ENCODE data around the gene GPR119.

Gene GPR119

DNA sequence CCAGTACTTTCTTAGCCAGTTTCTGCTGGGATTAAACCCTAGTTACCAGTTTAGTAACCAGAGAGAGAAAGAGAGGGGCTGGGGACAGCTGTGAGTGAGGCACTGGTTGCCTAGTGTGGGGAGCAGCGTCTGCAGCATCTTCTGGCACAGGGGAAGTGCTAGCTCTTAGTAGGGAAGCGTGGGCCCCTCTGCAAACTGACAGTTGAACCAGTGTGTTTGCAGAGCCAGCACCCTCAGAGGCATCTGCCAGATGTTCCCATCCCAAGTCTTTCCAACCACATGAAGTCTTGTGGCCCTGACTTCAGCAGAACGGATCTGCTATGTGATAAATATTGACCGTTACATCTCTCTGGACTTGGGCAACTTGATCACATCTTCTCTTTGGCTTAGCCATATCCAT lies 31.3 kb upstream of the GPR119 start:
- Histone ChIP-seq H3K9me3 (ENCODE audit: severe bottlenecking) (no peaks in the 10 kb centered on the region), H3K4me3 (ENCODE audit: low read depth, low read length) (no peak overlapping the region), H3K27me3 (ENCODE audit: insufficient read depth, low read depth, severe bottlenecking) (peaks cover 8% of the 10 kb centered on the region), H3K27ac (no peak overlapping the region), H3K36me3 (no peaks in the 10 kb centered on the region; the same call in none of the 2 replicates)
- TF ChIP-seq, protein P1, sequence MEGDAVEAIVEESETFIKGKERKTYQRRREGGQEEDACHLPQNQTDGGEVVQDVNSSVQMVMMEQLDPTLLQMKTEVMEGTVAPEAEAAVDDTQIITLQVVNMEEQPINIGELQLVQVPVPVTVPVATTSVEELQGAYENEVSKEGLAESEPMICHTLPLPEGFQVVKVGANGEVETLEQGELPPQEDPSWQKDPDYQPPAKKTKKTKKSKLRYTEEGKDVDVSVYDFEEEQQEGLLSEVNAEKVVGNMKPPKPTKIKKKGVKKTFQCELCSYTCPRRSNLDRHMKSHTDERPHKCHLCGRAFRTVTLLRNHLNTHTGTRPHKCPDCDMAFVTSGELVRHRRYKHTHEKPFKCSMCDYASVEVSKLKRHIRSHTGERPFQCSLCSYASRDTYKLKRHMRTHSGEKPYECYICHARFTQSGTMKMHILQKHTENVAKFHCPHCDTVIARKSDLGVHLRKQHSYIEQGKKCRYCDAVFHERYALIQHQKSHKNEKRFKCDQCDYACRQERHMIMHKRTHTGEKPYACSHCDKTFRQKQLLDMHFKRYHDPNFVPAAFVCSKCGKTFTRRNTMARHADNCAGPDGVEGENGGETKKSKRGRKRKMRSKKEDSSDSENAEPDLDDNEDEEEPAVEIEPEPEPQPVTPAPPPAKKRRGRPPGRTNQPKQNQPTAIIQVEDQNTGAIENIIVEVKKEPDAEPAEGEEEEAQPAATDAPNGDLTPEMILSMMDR (IDR thresholded peaks at IDR 0.05; ENCODE audit: low read depth, low read length): no peak
- DNase-seq: no peak

DNA sequence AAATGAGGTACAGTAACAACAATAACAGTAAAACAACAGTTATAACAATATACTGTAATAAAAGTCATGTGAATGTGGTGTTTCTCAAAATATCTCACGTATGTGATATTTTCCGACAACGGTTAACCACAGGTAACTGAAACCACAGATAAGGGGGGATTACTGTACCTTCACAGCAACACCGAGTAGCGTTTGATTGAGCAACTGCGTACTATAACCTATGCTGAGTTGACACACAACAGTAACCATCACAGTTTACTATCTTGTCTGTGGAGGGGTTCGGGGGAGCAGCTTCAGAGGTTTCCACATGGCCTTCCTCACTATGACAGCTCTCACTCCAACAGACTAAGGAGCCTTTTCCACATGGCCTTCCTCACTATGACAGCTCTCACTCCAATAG lies 29.7 kb upstream of the GPR119 start:
- no peaks in the 10 kb centered on the region; the same call in none of the 2 replicates for H3K36me3 ChIP-seq
- H3K9me3 ChIP-seq (ENCODE audit: severe bottlenecking): no peaks in the 10 kb centered on the region
- H3K27me3 ChIP-seq (ENCODE audit: insufficient read depth, low read depth, severe bottlenecking): peaks cover 8% of the 10 kb centered on the region
- DNase-seq: no peak
- no peak overlapping the region for H3K27ac ChIP-seq
- H3K4me3 ChIP-seq (ENCODE audit: low read depth, low read length): no peak overlapping the region
- TF ChIP-seq, protein P1 (IDR thresholded peaks at IDR 0.05; ENCODE audit: low read depth, low read length): no peak

DNA sequence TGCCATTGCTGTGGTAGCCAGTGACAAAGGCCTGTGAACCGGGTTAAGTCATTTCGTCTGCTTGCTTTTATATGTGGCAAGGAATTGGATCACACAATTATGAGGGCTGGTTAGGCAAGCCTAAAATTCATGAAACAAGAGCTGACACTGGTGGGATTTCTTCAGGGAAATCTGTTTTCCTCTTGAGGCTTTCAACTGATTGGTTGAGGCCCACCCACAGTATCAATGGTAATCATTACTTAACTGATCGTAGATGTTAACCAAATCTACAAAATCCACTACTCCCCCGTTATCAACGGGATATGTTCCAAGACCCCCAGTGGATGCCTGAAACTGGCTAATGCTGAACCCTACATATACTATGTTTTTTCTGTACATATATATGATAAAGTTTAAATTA lies 29.3 kb upstream of the GPR119 start:
- Histone ChIP-seq H3K9me3 (ENCODE audit: severe bottlenecking) (no peaks in the 10 kb centered on the region), H3K36me3 (peaks cover 2% of the 10 kb centered on the region), H3K4me3 (ENCODE audit: low read depth, low read length) (no peak overlapping the region), H3K27me3 (ENCODE audit: insufficient read depth, low read depth, severe bottlenecking) (peaks cover 8% of the 10 kb centered on the region), H3K27ac (no peak overlapping the region)
- no peak for DNase-seq
- TF ChIP-seq, protein P1 (IDR thresholded peaks at IDR 0.05; ENCODE audit: low read depth, low read length): no peak

DNA sequence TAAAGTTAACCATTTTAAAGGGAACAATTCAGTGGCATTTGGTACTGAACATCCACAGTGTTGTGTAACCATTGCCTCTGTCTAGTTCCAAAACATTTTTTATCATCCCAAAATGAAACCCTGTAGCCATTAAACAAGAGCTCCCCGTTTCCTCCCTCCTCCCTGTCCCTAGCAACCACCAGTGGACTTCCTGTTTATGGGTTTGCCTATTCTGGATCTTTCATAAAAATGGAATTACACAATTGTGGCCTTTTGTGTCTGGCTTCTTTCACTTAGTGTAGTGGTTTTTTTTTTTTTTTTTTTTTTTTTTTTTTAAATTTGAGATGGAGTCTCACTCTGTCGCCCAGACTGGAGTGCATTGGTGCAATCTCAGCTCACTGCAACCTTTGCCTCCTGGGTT lies 27.9 kb upstream of the GPR119 start:
- H3K36me3 ChIP-seq: peaks cover 14% of the 10 kb centered on the region
- peaks cover 11% of the 10 kb centered on the region for H3K27me3 ChIP-seq (ENCODE audit: insufficient read depth, low read depth, severe bottlenecking)
- H3K4me3 ChIP-seq (ENCODE audit: low read depth, low read length): no peak overlapping the region
- H3K9me3 ChIP-seq (ENCODE audit: severe bottlenecking): no peaks in the 10 kb centered on the region
- DNase-seq: no peak
- no peak overlapping the region for H3K27ac ChIP-seq
- TF ChIP-seq, protein P1 (IDR thresholded peaks at IDR 0.05; ENCODE audit: low read depth, low read length): no peak

DNA sequence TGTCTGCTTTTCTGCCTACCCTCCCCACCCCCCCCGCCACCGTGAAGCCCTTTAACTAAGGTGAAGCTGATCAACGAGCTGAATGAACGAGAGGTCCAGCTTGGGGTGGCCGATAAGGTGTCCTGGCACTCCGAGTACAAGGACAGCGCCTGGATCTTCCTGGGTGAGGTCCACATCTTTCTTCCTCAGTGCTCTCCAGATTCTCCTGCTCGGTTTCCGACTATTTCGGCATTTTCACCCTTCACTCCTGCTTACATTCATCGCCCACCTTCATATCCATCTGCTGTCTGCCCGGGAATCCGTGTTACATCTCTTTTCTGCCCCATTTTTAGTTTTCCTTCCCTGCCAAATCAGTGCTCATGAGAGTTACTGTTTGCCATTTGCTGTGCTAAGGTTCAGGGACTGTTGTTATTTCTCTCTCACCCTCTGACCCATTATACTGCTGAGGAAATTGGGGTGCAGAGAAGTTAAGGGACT lies 16.8 kb upstream of the GPR119 start:
- TF ChIP-seq, protein P1 (IDR thresholded peaks at IDR 0.05; ENCODE audit: low read depth, low read length): no peak
- Histone ChIP-seq H3K27ac (peak overlapping the region; percentile 73), H3K27me3 (ENCODE audit: insufficient read depth, low read depth, severe bottlenecking) (no peaks in the 10 kb centered on the region), H3K4me3 (ENCODE audit: low read depth, low read length) (peak overlapping the region; percentile 50), H3K9me3 (ENCODE audit: severe bottlenecking) (no peaks in the 10 kb centered on the region), H3K36me3 (peaks cover 14% of the 10 kb centered on the region)
- DNase-seq: no peak

All from WERI-Rb-1 (cell line).